ENCODE results near the gene SLC45A1.

Gene SLC45A1

GRCh38 chr1:8311068-8311718, 6.7 kb upstream of the SLC45A1 start:
- no peak for DNase-seq (ENCODE audit: low read depth in 3 of 3)

DNA sequence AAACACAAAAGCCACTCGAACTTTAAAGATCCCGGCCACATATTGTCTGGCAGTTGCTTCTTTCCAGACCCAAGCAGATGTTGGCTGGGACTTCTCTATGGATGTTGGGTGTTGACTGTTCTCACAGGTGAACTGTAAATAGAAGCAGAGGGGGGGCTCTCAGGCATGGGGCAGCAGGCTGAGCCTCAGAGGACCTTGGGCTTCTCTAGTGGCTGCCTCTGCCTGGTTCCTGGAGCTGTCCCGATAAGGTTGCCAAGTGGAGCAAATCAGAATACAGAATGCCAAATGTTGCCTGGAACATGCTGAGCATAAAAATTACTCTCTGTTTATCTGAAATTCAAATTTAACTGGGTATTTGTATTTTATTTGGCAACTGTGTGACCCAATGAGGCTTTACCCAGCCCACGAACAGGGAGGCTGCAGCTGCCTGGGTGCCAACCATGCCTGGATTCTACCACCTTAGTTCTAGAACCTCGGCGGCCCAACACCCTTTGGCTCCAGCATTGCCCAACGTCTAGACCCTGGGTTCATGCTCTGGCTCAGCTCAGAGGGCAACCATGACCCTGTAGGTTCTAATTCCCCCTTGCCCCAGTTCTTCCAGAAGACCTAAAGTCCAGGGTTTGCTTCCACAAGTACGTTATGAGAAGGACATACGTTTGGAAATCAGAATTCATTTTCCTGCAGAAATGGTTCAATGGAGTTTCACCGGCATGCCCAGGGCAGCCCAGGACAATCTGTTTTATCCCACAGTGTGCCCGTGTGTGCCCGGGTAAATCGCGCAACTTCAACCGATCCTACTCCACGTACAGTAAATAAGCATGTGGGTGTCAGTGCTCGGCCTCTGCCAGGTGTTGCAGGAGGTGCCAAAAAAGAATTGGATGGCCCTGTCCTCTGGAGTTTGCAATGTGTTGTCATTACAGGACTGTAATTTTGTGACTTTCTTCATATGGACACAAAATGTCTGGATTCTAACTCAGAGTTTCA, 5.4 kb upstream of the SLC45A1 start:
- no peak for DNase-seq (ENCODE audit: low read depth in 3 of 3)

GRCh38 chr1:8313231-8313630, 4.7 kb upstream of the SLC45A1 start:
- no peak for DNase-seq (ENCODE audit: low read depth in 3 of 3)

DNA sequence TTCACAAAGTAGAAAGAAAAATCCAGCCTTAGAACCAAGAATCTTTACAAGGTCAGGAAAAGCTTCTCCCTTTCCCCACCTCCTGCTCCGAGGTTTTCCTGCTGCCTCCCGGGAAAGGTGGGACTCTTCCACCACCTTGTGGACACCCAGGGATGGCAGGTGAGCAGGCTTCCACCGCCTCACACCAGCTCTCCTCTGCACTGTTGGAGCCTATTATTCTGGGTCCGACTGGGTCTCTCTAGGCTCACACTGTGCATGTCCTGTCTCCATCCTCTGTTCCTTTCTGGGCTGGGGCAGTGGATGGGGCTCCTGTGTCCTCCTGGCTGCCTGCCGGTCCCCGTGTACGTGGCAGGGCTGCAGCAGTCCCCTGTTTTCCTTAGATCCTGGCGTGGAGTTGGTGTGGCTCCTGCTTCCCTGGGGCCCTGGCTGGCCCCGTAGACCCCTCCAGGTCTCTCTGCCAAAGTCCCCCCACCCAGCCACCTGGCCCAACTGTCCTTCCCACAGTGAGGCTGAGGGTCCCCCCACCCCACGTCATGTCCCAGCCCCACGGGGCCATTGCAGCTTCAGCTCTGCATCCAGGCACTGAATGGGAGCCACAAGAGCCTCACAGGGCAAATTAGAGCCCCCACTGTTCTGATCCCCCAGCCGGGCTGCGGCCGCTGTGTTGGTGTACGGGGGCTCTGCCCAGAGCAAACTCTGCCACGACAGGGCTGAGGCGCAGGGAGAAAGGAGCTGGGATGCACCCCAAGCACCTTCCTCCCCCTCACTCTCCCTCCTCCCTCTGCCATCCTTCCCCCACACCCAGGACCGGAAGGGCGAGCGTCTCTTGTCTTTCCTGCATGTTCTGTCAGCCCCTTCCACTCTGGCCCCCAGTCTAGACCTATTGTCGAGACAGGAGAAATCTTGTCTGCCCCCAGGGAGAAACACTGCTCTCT, 3.3 kb upstream of the SLC45A1 start:
- DNase-seq (ENCODE audit: low read depth in 3 of 3), result peak in 1 of 3 donors; percentile 25

DNA sequence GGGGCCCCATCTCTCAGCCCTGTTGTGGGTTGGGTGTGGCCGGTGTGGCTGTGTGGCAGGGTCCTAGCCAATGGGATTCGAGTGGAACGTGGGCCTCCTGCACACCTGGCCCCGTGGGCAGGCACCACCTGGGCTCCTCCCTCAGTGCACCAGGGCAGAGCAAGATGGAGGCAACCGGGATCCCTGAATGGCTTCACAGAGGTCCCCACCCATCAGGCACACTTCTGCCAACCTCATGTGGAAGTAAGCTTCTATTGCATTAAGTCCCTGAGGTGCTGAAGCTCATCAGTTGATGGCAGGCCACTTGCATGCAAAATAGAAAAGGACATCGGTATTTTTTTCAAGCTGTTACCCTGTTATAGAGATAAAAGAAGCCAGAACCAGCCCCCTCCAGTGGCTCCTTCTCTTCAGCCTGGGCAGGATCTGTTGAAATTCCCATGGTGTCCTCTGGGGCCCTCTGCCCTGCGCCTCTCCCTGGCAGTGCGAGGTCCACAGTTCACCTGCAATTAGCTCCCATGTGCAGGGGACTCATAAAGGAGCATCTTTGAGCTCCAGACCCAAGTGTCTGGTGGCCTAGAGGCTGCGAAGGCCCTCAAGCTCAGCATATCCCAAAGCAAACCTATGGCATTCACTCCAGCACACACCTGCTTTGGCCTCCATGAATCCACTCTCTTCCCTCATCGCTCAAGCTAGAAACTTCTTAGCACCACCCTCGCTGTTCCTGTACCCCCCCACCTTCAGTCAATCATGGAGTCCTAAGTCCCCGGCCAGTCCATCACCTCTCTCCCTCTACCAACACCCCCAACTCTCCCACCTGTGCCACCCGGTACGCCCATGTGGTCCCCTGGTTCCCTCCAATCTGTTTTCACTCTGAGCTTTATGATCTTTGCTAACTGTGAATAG, 2.1 kb upstream of the SLC45A1 start:
- no peak for DNase-seq (ENCODE audit: low read depth in 3 of 3)

GRCh38 chr1:8318436-8318835, 522 bp downstream of the SLC45A1 start:
- no peak for DNase-seq (ENCODE audit: low read depth in 3 of 3)

GRCh38 chr1:8321612-8322011, 3.7 kb downstream of the SLC45A1 start:
- no peak for DNase-seq (ENCODE audit: low read depth in 3 of 3)

DNA sequence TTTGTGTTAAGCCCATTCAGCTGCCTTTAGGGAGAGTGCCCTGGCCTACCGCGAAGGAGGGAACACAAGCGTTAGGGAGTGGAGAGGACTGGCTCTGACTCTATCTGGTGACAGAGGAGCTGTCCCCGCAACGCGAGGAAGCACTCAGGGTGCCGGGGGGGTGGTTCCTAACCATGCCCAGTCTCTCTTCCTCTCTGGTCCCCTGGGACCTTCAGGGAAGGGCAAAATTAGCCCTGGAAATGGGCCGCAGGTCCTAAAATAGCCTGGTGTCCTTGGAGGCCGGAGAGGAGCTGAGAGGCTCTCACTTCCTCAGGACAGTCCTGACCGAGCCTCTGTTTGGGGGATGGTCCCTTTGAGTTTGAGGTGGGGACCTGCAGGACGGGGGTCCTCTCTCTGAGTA, 5.8 kb downstream of the SLC45A1 start:
- DNase-seq (ENCODE audit: low read depth in 3 of 3), result no peak

DNA sequence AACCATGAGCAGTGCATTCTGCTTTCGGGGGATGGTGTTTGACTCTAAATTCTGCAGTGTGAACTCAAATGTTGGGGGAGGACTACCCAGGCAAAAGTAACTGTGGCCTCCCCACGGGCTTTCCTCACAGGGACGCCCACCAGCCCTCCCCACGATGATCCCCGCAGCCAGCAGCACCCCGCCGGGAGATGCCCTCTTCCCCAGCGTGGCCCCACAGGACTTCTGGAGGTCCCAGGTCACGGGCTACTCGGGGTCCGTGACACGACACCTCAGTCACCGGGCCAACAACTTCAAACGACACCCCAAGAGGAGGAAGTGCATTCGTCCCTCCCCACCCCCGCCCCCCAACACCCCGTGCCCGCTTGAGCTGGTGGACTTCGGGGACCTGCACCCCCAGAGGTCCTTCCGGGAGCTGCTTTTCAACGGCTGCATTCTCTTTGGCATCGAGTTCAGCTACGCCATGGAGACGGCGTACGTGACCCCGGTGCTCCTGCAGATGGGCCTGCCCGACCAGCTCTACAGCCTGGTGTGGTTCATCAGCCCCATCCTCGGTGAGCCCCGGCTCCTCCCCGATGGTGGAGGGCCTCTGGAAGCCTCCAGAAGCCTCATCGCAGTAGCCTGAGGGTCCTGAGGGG, 6.4 kb downstream of the SLC45A1 start:
- no peak for DNase-seq (ENCODE audit: low read depth in 3 of 3)

- no peak for DNase-seq (ENCODE audit: low read depth in 3 of 3)
Observed at GRCh38 chr1:8325771-8326170, 7.9 kb downstream of the SLC45A1 start.

- no peak for DNase-seq (ENCODE audit: low read depth in 3 of 3)
Observed at GRCh38 chr1:8326265-8326664, 8.4 kb downstream of the SLC45A1 start.

DNA sequence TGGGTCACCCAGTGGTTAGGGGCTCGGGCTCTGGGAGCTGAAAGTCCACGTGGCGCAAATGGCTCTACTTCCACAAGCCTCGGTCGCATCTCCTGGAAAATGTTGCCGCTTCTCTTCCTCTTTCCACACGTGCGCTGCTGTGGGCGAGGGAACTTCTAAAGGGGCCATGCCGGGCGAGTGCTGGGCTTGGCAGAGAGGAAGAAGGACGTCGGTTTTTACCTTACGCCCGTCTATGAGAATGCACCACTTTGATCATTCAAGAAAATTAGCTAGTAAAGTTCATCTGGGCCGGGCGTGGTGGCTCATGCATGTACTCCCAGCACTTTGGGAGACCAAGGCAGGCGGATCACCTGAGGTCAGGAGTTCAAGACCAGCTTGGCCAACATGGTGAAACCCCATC, 10.4 kb downstream of the SLC45A1 start:
- no peak for DNase-seq (ENCODE audit: low read depth in 3 of 3)

- no peak for DNase-seq (ENCODE audit: low read depth in 3 of 3)
Observed at GRCh38 chr1:8329439-8329838, 11.5 kb downstream of the SLC45A1 start.

DNA sequence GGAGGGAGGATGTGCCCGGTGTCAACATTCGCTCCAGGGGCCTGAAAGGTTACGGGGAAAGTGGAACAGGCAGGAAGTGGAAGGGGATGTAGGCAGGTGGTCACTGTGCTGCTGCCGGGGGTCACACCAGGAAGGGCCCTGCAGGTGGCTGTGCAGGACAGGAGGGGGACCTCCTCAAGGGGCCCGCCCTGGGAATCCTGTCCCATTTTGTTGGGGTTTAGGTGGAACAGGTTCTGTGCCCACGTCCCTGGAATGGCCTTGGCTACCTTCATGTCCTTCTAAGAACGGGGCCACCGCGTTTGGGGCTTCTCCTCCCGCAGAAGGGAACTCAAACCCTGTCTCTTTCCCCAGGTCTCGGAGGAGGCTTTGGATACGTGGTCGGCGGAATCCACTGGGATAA, 11.9 kb downstream of the SLC45A1 start:
- no peak for DNase-seq (ENCODE audit: low read depth in 3 of 3)

DNA sequence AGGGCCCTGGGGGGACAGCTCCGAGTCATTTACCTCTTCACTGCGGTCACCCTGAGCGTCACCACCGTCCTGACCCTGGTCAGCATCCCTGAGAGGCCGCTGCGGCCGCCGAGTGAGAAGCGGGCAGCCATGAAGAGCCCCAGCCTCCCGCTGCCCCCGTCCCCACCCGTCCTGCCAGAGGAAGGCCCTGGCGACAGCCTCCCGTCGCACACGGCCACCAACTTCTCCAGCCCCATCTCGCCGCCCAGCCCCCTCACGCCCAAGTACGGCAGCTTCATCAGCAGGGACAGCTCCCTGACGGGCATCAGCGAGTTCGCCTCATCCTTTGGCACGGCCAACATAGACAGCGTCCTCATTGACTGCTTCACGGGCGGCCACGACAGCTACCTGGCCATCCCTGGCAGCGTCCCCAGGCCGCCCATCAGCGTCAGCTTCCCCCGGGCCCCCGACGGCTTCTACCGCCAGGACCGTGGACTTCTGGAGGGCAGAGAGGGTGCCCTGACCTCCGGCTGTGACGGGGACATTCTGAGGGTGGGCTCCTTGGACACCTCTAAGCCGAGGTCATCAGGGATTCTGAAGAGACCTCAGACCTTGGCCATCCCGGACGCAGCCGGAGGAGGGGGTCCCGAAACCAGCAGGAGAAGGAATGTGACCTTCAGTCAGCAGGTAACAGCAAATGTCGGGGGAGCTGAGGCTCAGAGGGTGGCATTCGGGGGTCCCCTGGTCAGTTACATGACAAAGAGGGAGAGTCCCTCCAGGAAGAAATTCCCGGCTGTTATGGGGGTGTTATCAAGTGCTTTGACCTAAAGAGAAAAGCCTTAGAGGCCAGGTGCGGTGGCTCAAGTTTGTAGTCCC, 12.6 kb downstream of the SLC45A1 start:
- DNase-seq (ENCODE audit: low read depth in 3 of 3), result no peak

DNA sequence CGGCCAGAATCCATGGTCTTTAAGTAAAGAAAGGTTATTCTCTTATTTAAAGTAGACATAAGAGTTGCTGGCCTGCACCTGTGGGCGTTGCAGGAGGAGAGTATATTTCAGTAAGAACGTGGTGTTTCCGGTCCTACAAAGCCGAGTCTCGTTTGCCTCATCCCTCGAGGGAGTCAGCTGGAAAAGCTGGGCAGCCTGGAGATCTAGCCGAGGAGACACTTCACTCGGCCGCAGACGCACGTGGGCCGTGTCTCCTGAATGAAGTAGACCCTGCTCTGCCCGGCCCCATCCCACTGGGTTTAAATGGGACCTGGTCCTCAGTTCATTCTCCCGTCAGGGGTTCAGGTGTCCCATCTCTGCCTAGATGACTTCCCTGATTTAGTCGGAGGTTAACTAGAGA, 14.9 kb downstream of the SLC45A1 start:
- no peak for DNase-seq (ENCODE audit: low read depth in 3 of 3)

DNA sequence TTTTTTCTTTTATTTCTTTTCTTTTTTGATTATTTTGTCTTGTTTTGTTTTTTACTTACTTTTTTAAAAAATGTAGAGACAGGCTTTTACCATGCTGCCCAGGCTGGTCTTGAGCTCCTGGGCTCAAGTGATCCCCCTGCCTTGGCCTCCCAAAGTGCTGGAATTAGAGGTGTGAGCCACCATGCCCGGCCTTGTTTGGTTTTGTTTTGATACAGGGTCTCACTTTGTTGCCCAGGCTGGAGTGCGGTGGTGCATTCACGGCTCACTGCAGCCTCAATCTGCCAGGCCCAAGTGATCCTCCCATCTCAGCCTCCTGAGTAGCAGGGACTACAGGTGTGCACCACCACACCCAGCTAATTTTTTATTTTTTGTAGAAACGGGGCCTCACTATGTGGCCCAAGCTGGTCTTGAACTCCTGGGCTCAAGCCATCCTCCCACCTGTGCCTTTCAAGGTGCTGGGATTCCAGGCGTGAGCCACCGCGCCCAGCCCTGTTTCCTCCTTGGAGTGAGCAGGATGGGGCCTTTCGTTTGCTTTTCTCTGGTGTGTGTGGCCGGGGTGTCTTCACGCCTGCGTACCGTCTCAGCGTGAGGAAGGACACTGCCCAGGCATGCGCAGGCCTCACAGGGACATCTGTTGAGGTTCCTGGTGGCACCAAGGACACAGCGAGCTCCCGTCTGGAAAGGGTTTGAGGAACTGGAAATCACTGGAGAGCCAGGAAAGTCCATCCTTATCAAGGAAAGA, 15.5 kb downstream of the SLC45A1 start:
- DNase-seq (ENCODE audit: low read depth in 3 of 3), result no peak

DNA sequence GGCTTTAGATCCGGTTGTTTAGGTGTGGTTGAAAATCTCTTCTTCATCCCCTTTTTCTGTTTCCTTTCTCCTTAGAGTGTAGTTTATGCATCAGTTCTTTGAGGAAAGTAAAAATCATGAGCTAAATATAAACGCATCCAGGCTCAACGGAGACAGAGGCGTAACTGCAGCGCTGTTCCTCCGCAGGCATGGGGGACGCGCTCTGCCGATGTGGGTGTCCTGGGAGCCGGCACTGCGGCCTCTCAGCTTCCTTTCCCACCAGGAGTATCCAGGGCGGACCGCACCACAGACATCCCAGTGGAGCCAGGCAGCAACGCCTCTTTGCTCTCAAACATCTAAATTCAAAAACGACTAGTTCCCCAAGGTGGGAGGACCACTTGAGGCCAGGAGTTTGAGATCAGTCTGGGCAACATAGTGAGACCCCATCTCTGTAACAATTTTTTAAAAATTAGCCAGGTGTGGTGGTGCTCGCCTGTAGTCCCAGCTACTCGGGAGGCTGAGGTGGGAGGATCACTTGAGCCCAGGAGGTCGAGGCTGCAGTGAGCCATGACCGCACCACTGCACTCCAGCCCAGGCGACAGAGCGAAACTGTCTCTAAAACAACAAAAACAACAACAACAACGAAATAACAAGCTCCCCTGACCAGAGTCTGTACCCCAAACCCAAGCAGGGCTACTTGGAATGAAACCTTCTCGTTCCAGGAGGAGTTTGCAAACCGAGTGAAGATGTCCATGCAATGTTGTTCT, 16.4 kb downstream of the SLC45A1 start:
- DNase-seq (ENCODE audit: low read depth in 3 of 3), result no peak

All from stimulated activated CD4-positive, alpha-beta T cell treated with anti-CD3 and anti-CD28 coated beads, TNF-alpha, amount 100 ng/mL, for 48 hours (primary cell).